ENCODE results near the gene EDN1. TPM values are rescaled to one million over a fixed set of nuclear protein-coding genes. Genes with fewer than 3 reads are reported as not detected.

EDN1 gene
- total RNA-seq, 1 experiment from 2014 or later, result 15.1 TPM

- Histone ChIP-seq H3K27ac (ENCODE audit: low read length) (0 out of 2 replicates have a peak overlapping the region, but pooled peaks have one; percentile 41), H3K36me3 (ENCODE audit: control insufficient read depth, insufficient read depth, low read length) (no peaks in the 10 kb centered on the region), H3K27me3 (ENCODE audit: control insufficient read depth, insufficient read depth, low read length) (no peaks in the 10 kb centered on the region), H3K9me3 (ENCODE audit: control insufficient read depth, insufficient read depth, low read depth, low read length) (no peaks in the 10 kb centered on the region; the same call in 1 of the 2 replicates), H3K4me3 (ENCODE audit: low read depth in 2 of 2, low read length in 2 of 2) (no peak overlapping the region), H3K4me1 (ENCODE audit: control insufficient read depth, insufficient read depth, low read length) (peaks cover 14% of the 10 kb centered on the region; the same call in 1 of the 2 replicates)
- in situ Hi-C loops (cut with HindIII; ENCODE audit: low pct_unique_long_range_greater_than_20kb, low sequenced_read_pairs) (no loop called here), intact Hi-C loops (cut with micrococcal nuclease; ENCODE audit: unreplicated experiment) (no loop called here)
- BruUV-seq (replicated peaks), result no TSS peak
- CTCF ChIA-PET, result no interaction called here
- no peak for DNase-seq (ENCODE audit: low read depth, low spot score)
- ATAC-seq, result no peak
- POLR2A ChIA-PET, result interaction anchor here (0.6 kb wide), 2 partner anchors 34 to 247 kb away, joined by 4 to 10 read pairs; no protein-coding TSS in a partner anchor
- TF ChIP-seq SIN3A (IDR thresholded peaks at IDR 0.05; ENCODE audit: borderline replicate concordance, insufficient read depth, low read depth, low read length) (no peak), POLR2AphosphoS5 (IDR thresholded peaks at IDR 0.05; ENCODE audit: low read depth, low read length) (no peak), TCF7L2 (IDR thresholded peaks at IDR 0.05; ENCODE audit: low read depth, low read length) (no peak), CTCF (IDR thresholded peaks at IDR 0.05) (no peak)
Observed at GRCh38 chr6:12275107-12275506, 15.1 kb upstream of the EDN1 start.

- POLR2A ChIA-PET, result no interaction called here
- H3K27me3 ChIP-seq (ENCODE audit: control insufficient read depth, insufficient read depth, low read length), result no peaks in the 10 kb centered on the region
- no peaks in the 10 kb centered on the region; the same call in 1 of the 2 replicates for H3K9me3 ChIP-seq (ENCODE audit: control insufficient read depth, insufficient read depth, low read depth, low read length)
- no TSS peak for BruUV-seq (replicated peaks)
- TF ChIP-seq TCF7L2 (IDR thresholded peaks at IDR 0.05; ENCODE audit: low read depth, low read length) (no peak), SIN3A (IDR thresholded peaks at IDR 0.05; ENCODE audit: borderline replicate concordance, insufficient read depth, low read depth, low read length) (no peak), REST (IDR thresholded peaks at IDR 0.05; ENCODE audit: insufficient read depth in 1 of 2, low read depth in 2 of 2, low read length in 1 of 2) (no peak), CTCF (IDR thresholded peaks at IDR 0.05) (no peak), POLR2AphosphoS5 (IDR thresholded peaks at IDR 0.05; ENCODE audit: low read depth, low read length) (no peak)
- no peak overlapping the region for H3K4me3 ChIP-seq (ENCODE audit: low read depth in 2 of 2, low read length in 2 of 2)
- peaks cover 17% of the 10 kb centered on the region; the same call in 1 of the 2 replicates for H3K4me1 ChIP-seq (ENCODE audit: control insufficient read depth, insufficient read depth, low read length)
- CTCF ChIA-PET, result no interaction called here
- no peak for ATAC-seq
- in situ Hi-C loops (cut with HindIII; ENCODE audit: low pct_unique_long_range_greater_than_20kb, low sequenced_read_pairs), result no loop called here
- no peak for DNase-seq (ENCODE audit: low read depth, low spot score)
- H3K36me3 ChIP-seq (ENCODE audit: control insufficient read depth, insufficient read depth, low read length), result no peaks in the 10 kb centered on the region
- intact Hi-C loops (cut with micrococcal nuclease; ENCODE audit: unreplicated experiment), result no loop called here
- peak overlapping the region; percentile 27; the same call in 1 of the 2 replicates for H3K27ac ChIP-seq (ENCODE audit: low read length)
Observed at GRCh38 chr6:12276930-12277315, 13.2 kb upstream of the EDN1 start.

Measured in Panc1 (cell line).